ENCODE measurements around the gene PLXNA2. TPM values are rescaled to one million over a fixed set of nuclear protein-coding genes. Genes with fewer than 3 reads are reported as not detected.
A peak's percentile ranks its signal among the peaks of the same experiment; 100 is the strongest.

PLXNA2 gene
- total RNA-seq, 4 donors from 2014 or later, result 26.9 to 54.0 (median 46.1) TPM

GRCh38 chr1:208173749-208174148 is 70.4 kb downstream of the PLXNA2 start:
- Histone ChIP-seq H3K36me3 (peaks cover 0 to 52% (median 0%) of the 10 kb centered on the region in 3 donors), H3K27ac (no peak overlapping the region), H3K4me1 (peaks cover 0 to 49% (median 7%) of the 10 kb centered on the region in 3 donors), H3K27me3 (no peaks in the 10 kb centered on the region), H3K4me3 (no peak overlapping the region), H3K9me3 (no peaks in the 10 kb centered on the region)
- 85 to 90% methylated on average over 2 to 6 of the region's 6 CpGs for WGBS, 2 donors
- TF ChIP-seq, protein P1, sequence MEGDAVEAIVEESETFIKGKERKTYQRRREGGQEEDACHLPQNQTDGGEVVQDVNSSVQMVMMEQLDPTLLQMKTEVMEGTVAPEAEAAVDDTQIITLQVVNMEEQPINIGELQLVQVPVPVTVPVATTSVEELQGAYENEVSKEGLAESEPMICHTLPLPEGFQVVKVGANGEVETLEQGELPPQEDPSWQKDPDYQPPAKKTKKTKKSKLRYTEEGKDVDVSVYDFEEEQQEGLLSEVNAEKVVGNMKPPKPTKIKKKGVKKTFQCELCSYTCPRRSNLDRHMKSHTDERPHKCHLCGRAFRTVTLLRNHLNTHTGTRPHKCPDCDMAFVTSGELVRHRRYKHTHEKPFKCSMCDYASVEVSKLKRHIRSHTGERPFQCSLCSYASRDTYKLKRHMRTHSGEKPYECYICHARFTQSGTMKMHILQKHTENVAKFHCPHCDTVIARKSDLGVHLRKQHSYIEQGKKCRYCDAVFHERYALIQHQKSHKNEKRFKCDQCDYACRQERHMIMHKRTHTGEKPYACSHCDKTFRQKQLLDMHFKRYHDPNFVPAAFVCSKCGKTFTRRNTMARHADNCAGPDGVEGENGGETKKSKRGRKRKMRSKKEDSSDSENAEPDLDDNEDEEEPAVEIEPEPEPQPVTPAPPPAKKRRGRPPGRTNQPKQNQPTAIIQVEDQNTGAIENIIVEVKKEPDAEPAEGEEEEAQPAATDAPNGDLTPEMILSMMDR (IDR thresholded peaks at IDR 0.05), result no peak
- no peak for TF ChIP-seq POLR2A (IDR thresholded peaks at IDR 0.05)
- intact Hi-C loops (cut with DNase I), result no loop called here
- DNase-seq, result no peak

DNA sequence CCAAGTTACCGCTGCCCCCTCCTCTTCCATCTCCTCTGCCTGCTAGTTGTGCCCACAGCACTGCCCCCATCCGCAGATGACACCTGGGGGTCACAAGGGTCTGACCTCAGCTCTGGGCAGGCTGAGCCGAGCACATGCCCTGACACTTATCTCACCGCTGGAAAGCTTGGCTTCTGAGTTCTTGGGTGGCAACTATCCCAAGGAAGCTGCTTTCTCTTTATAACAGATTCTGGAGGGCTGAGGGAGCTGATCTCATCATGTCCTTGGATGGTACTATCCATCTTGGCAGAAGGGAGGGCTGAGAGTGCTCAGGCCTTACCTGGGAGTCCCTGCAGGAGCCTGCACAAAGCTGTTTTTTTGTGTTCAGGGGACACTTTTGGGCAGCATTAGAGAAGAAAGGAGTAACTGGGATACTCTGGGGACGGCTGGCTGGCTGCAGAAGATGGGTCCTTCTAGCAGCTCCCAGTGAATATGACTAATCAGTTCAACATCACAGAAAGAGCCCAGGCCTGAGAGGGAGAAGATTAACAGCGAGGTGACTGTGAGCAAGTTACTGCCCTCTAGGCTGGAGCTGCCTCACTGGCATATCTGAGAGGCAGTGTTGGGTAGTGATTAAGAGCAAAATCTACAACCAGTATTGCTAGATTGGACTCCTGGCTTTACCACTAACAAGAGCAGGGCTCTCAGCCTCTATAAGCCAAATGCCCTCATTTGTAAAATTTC is 71.6 kb downstream of the PLXNA2 start:
- no peak for TF ChIP-seq POLR2A (IDR thresholded peaks at IDR 0.05)
- TF ChIP-seq, protein P1 (IDR thresholded peaks at IDR 0.05), result no peak
- H3K27ac ChIP-seq, result peak overlapping the region in 1 of 4 donors; percentile 9
- 76 to 80% methylated on average over 6 of the region's 6 CpGs for WGBS, 2 donors

GRCh38 chr1:208171616-208172422 is 72.4 kb downstream of the PLXNA2 start:
- H3K4me1 ChIP-seq, result peaks cover 0 to 40% (median 0%) of the 10 kb centered on the region in 3 donors
- intact Hi-C loops (cut with DNase I), result no loop called here
- no peaks in the 10 kb centered on the region for H3K9me3 ChIP-seq
- no peak for DNase-seq
- H3K36me3 ChIP-seq, result peaks cover 0 to 52% (median 0%) of the 10 kb centered on the region in 3 donors
- H3K27me3 ChIP-seq, result no peaks in the 10 kb centered on the region
- WGBS, 2 donors, result 73 to 82% methylated on average over 6 to 7 of the region's 7 CpGs
- TF ChIP-seq, protein P1 (IDR thresholded peaks at IDR 0.05), result no peak
- TF ChIP-seq POLR2A (IDR thresholded peaks at IDR 0.05), result no peak
- no peak overlapping the region for H3K27ac ChIP-seq
- H3K4me3 ChIP-seq, result no peak overlapping the region

More for the DNA sequence above, 71.6 kb downstream of the PLXNA2 start:
- Histone ChIP-seq H3K36me3 (peaks cover 0 to 52% (median 0%) of the 10 kb centered on the region in 3 donors), H3K4me1 (peaks cover 0 to 37% (median 0%) of the 10 kb centered on the region in 3 donors), H3K9me3 (no peaks in the 10 kb centered on the region), H3K4me3 (no peak overlapping the region), H3K27me3 (no peaks in the 10 kb centered on the region)
- intact Hi-C loops (cut with DNase I), result no loop called here
- DNase-seq, result no peak

DNA sequence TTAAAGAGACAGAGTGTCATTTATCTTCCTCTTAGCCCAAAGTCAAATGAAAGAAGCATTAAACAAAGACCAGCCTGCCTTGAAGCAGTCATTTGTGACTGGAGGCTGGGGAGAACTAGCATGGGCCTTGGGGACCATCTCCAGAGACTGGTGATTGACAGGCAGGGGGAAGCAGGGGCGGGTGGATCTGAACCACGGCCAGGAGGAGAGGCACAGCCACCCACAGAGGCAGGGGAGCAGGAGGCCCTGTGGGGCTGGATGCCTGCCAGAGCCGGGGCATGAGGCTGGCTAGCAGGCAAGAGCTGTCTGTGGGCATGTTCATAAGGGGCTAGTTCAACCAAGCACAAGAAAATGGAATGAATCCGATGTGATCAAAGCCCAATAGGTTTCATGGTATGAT is 73.9 kb downstream of the PLXNA2 start:
- intact Hi-C loops (cut with DNase I), result no loop called here
- Histone ChIP-seq H3K27me3 (no peaks in the 10 kb centered on the region), H3K36me3 (peaks cover 0 to 54% (median 0%) of the 10 kb centered on the region in 3 donors), H3K9me3 (no peaks in the 10 kb centered on the region), H3K4me1 (peaks cover 0 to 47% (median 0%) of the 10 kb centered on the region in 3 donors), H3K4me3 (no peak overlapping the region), H3K27ac (no peak overlapping the region)
- no peak for DNase-seq
- 13 to 18% methylated on average over 4 of the region's 4 CpGs for WGBS, 2 donors
- TF ChIP-seq, protein P1 (IDR thresholded peaks at IDR 0.05), result no peak

Measured in esophagus squamous epithelium (tissue), 5 donors.